ENCODE measurements around the gene CD1B. TPM values are rescaled to one million over a fixed set of nuclear protein-coding genes. Genes with fewer than 3 reads are reported as not detected.
"Not testable (repeated sequence)": the region's sequence is repeated elsewhere in the genome, so short reads cannot be mapped to it uniquely, and the experiment has no call there.

Gene CD1B
- polyA plus RNA-seq, 1 donor from 2014 or later = not detected

DNA sequence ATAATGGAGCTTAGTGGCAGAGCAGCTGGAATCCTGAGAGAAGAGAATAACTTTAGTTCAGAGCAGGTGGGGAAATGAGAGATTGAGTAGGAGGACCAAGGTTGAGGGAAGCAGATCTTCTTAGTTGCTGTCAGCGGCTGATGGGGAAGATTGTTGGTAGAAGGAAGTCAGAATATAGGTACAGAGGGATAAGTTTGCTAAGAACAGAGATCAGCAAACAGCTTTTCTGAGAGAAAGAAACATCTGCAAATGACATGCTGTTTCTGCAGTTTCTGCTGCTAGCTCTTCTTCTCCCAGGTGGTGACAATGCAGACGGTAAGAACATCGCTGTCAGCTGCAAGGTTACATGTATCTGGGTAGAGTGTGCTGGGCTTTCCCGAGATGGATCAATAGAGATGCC is 41.5 kb downstream of the CD1B start, which contains the start of gene CD1C:
Gene CD1C, plus strand, starts transcription at position 113 of the 400 bp plus-strand sequence. Its CDS starts 142 bp downstream, at position 255.
- no peaks in the 10 kb centered on the region for H3K9me3 Mint-ChIP-seq
- H3K4me3 Mint-ChIP-seq = no peak within 1 kb of the TSS
- peak within 1 kb of the TSS in 1 of 3 donors; percentile 48 for H3K27ac Mint-ChIP-seq
- H3K36me3 Mint-ChIP-seq = no peaks in the 10 kb centered on the region
- H3K27me3 Mint-ChIP-seq = no peaks in the 10 kb centered on the region
- H3K4me1 Mint-ChIP-seq = peaks cover 28 to 34% (median 28%) of the 10 kb centered on the region in 3 donors

DNA sequence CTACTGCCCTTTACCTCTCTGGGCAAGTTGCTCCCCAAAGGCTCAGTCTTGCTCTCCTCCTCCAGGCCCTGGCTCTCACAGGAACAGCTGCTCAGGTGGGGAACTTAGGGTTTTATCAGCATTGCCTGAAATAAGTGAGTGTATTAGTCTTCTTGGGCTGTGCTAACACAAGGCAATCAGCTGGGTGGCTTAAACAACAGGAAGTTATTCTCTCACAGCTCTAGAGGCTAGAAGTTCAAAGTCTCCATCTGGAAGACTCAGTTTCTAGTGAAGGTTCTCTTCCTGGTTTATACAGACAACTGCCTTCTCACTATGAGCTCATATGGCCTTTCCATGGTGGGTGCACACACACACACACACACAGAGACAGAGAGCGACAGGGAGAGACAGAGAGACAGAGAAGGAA is 44.4 kb downstream of the CD1B start:
- Mint-ChIP-seq H3K36me3 (no peaks in the 10 kb centered on the region), H3K27ac (peak overlapping the region in 2 of 3 donors; percentile 79 to 94), H3K4me1 (peaks cover 40 to 54% (median 43%) of the 10 kb centered on the region in 3 donors), H3K4me3 (peak overlapping the region; percentile 72 to 92 (median 82)), H3K27me3 (no peaks in the 10 kb centered on the region), H3K9me3 (peaks cover 0 to 4% (median 0%) of the 10 kb centered on the region in 3 donors)

DNA sequence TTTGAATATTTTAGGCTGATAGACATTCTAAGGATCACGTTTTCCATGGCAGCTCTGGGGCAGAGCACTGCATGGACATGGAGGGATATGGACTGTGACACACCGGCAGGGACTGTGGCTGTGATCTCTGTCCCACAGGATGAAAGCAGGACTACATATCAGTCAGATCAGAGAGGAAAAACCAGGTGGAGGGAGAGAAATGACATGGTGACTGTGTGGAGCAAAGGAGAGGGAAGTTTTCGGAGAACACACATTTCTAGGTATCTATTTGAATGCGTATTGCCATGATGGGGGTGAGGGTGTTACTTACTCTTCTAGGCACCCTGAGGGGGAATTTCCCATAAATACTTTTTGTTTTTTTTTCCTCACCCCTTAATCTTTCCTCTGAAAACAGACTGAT is 44.8 kb downstream of the CD1B start:
- peak overlapping the region; percentile 72 to 92 (median 82) for H3K4me3 Mint-ChIP-seq
- H3K9me3 Mint-ChIP-seq = peaks cover under 1 to 8% (median 5%) of the 10 kb centered on the region in 3 donors
- peak overlapping the region in 2 of 3 donors; percentile 79 to 94 for H3K27ac Mint-ChIP-seq
- peaks cover 40 to 57% (median 44%) of the 10 kb centered on the region in 3 donors for H3K4me1 Mint-ChIP-seq
- no peaks in the 10 kb centered on the region for H3K36me3 Mint-ChIP-seq
- no peaks in the 10 kb centered on the region for H3K27me3 Mint-ChIP-seq

DNA sequence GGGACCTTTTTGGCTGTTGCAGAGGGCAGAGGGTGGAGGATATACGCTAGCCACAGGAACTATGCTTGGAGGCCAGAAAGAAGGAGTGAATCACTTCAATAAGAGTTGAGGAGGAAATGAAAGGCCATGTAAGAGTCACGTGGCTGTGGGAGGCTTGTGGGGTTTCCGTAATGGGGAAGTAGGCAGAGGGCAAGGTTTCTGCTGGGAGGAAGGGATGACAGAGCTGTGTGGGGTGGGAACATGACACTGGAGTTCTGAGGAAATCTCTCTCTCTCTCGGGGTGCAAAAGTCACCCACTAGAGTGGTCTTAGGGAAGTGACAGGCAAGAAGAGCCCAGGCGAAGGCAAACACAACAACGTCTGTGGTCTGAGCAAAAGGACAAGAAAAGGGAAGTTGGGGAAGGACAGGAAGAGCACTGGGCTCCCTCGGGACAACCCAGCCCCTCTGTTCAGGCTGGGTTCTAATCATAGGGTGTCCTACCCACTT is 45.5 kb downstream of the CD1B start:
- Mint-ChIP-seq H3K4me1 (peaks cover 40 to 59% (median 47%) of the 10 kb centered on the region in 3 donors), H3K9me3 (peaks cover 5 to 8% (median 7%) of the 10 kb centered on the region in 3 donors), H3K27me3 (no peaks in the 10 kb centered on the region), H3K27ac (peak overlapping the region in 2 of 3 donors; percentile 79 to 94), H3K4me3 (peak overlapping the region; percentile 72 to 92 (median 82)), H3K36me3 (no peaks in the 10 kb centered on the region)

DNA sequence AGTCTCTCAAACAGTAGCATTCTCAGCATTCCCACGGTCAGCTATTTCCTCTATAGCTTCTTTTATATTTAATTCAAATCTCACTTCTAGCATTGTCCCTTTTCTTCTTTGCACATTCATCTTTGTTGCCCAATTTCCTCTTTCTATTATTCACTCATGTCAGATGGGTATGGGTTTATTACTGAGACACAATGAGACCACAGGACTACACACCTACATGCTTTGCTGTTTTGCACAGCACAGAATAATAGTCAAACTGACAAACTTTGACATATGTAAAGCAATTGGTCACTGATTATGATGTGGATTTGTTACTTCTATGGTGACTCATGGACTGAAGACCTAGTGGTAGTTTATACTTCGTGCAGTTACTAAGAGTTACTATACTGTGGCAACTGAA is 47.4 kb downstream of the CD1B start:
- peak overlapping the region; percentile 27 to 86 (median 37) for H3K4me3 Mint-ChIP-seq
- peak overlapping the region in 1 of 3 donors; percentile 5 for H3K27ac Mint-ChIP-seq
- peaks cover 40 to 59% (median 47%) of the 10 kb centered on the region in 3 donors for H3K4me1 Mint-ChIP-seq
- H3K36me3 Mint-ChIP-seq = no peaks in the 10 kb centered on the region
- H3K27me3 Mint-ChIP-seq = no peaks in the 10 kb centered on the region
- peaks cover 5 to 8% (median 7%) of the 10 kb centered on the region in 3 donors for H3K9me3 Mint-ChIP-seq

- H3K4me3 Mint-ChIP-seq = peak overlapping the region in 1 of 4 donors; percentile 43
These were observed 48.9 kb downstream of the CD1B start for GRCh38 chr1:158282421-158282820.

More at GRCh38 chr1:158282421-158282820, 48.9 kb downstream of the CD1B start:
- not testable (repeated sequence) for H3K9me3 Mint-ChIP-seq, H3K36me3 Mint-ChIP-seq, H3K27me3 Mint-ChIP-seq, H3K27ac Mint-ChIP-seq
- H3K4me1 Mint-ChIP-seq = peaks cover 34 to 50% (median 42%) of the 10 kb centered on the region in 3 donors

Other genes with a start within 250 kb of the CD1B start
- 20.5 TPM for gene CD1D, start 150.6 kb downstream of the CD1B start, polyA plus RNA-seq
- gene CD1A, start 77.1 kb downstream of the CD1B start, polyA plus RNA-seq = 1.1 TPM
- 179 TPM for gene CD1C, start 41.6 kb downstream of the CD1B start, polyA plus RNA-seq
- not detected for gene CD1E, start 22.4 kb upstream of the CD1B start, polyA plus RNA-seq
- not detected for gene OR10T2, start 67.9 kb upstream of the CD1B start, polyA plus RNA-seq
- gene OR10K2, start 94.7 kb upstream of the CD1B start, polyA plus RNA-seq = not detected
- not detected for gene OR10K1, start 130.3 kb upstream of the CD1B start, polyA plus RNA-seq
- gene OR10R2, start 140.7 kb upstream of the CD1B start, polyA plus RNA-seq = not detected
- gene OR6Y1, start 222.9 kb upstream of the CD1B start, polyA plus RNA-seq = not detected
- gene OR6P1, start 239.0 kb upstream of the CD1B start, polyA plus RNA-seq = not detected
- gene OR10X1, start 248.4 kb upstream of the CD1B start, polyA plus RNA-seq = not detected

Data from IgD-negative memory B cell (primary cell).